Measurements from ENCODE around the gene WASHC1.
"Not testable (repeated sequence)": the region's sequence is repeated elsewhere in the genome, so short reads cannot be mapped to it uniquely, and the experiment has no call there.

WASHC1 gene

DNA sequence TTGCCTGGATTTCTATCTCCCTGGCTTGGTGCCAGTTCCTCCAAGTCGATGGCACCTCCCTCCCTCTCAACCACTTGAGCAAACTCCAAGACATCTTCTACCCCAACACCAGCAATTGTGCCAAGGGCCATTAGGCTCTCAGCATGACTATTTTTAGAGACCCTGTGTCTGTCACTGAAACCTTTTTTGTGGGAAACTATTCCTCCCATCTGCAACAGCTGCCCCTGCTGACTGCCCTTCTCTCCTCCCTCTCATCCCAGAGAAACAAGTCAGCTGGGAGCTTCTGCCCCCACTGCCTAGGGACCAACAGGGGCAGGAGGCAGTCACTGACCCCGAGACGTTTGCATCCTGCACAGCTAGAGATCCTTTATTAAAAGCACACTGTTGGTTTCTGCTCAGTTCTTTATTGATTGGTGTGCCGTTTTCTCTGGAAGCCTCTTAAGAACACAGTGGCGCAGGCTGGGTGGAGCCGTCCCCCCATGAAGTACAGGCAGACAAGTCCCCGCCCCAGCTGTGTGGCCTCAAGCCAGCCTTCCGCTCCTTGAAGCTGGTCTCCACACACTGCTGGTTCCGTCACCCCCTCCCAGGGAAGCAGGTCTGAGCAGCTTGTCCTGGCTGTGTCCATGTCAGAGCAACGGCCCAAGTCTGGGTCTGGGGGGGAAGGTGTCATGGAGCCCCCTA is 15.0 kb downstream of the WASHC1 start:
- DNase-seq (ENCODE audit: low read depth, low spot score), result not testable (repeated sequence)

DNA sequence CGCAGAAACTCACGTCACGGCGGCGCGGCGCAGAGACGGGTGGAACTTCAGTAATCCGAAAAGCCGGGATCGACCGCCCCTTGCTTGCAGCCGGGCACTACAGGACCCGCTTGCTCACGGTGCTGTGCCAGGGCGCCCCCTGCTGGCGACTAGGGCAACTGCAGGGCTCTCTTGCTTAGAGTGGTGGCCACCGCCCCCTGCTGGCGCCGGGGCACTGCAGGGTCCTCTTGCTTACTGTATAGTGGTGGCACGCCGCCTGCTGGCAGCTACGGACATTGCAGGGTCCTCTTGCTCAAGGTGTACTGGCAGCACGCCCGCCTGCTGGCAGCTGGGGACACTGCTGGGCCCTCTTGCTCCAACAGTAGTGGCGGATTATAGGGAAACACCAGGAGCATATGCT is 18.1 kb downstream of the WASHC1 start:
- not testable (repeated sequence) for DNase-seq (ENCODE audit: low read depth, low spot score)

DNA sequence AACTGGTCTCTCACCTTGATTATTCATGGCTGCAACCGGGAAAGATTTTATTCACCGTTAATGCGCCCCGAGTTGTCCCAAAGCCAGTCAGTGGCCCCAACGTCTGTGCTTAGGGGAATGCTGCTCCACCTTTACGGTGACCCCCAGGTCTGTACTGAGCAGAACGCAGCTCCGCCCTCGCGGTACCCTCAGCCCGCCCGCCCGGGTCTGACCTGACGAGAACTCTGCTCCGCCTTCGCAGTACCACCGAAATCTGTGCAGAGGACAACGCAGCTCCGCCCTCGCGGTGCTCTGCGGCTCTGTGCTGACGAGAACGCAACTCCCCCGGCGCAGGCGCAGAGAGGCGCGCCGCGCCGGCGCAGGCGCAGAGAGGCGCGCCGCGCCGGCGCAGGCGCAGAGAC is 18.6 kb downstream of the WASHC1 start:
- not testable (repeated sequence) for DNase-seq (ENCODE audit: low read depth, low spot score)

- DNase-seq (ENCODE audit: low read depth, low spot score), result not testable (repeated sequence)
These were observed 19.0 kb downstream of the WASHC1 start for GRCh38 chr9:10207-10606.

All from smooth muscle cell of the brain vasculature (primary cell).